ENCODE results near the gene TLCD3B. TPM values are rescaled to one million over a fixed set of nuclear protein-coding genes. Genes with fewer than 3 reads are reported as not detected.
A peak's percentile ranks its signal among the peaks of the same experiment; 100 is the strongest.

TLCD3B gene
- total RNA-seq, 1 donor from 2014 or later = not detected

DNA sequence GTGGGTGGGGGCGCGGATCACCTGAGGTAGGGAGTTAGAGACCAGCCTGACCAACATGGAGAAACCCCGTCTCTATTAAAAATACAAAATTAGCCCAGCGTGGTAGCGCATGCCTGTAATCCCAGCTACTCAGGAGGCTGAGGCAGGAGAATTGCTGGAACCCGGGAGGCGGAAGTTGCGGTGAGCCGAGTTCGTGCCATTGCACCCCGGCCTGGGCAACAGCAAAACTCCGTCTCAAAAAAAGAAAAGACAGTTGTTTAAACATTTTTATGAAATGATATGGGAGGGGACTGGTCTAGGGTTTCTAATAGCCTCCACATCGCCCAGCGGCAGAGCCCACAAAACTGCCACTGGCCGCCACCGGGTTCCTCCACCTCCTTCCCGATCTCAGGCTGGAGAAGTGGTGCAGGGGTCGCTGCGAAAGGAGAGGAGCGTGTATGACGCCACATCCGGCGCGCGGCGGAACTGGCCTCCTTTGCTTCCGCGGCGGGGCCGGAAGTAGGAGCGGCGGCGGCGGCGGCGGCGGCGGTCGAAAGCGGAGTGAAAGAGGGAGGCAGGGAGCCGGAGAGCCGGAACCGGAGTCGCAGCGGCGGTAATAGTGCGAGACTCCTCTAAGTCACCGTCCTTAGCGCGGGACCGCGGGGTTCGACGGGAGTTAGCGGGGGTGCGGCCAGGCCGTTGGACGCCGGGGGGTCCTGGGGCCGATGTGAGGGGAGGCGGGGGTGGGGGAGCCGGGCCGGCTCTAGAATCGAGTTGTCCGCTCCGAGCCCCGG, 44.6 kb upstream of the TLCD3B start, which contains the start of gene PPP4C:
PPP4C (plus strand) TSS at position 492 of the 773 bp plus-strand sequence. CDS start 384 bp downstream, outside the sequence.
- peak; percentile 94 for DNase-seq
- intact Hi-C loops (cut with micrococcal nuclease) = no loop called here
- H3K27me3 ChIP-seq (ENCODE audit: low read depth) = no peaks in the 10 kb centered on the region
- H3K4me1 ChIP-seq = peaks cover 64% of the 10 kb centered on the region
- H3K27ac ChIP-seq (replicated peaks) = peak within 1 kb of the TSS; percentile 98
- peaks cover 69% of the 10 kb centered on the region for H3K36me3 ChIP-seq
- peak within 1 kb of the TSS; percentile 100 for H3K4me3 ChIP-seq
- H3K9me3 ChIP-seq (replicated peaks) = no peaks in the 10 kb centered on the region
- TF ChIP-seq, protein P1, sequence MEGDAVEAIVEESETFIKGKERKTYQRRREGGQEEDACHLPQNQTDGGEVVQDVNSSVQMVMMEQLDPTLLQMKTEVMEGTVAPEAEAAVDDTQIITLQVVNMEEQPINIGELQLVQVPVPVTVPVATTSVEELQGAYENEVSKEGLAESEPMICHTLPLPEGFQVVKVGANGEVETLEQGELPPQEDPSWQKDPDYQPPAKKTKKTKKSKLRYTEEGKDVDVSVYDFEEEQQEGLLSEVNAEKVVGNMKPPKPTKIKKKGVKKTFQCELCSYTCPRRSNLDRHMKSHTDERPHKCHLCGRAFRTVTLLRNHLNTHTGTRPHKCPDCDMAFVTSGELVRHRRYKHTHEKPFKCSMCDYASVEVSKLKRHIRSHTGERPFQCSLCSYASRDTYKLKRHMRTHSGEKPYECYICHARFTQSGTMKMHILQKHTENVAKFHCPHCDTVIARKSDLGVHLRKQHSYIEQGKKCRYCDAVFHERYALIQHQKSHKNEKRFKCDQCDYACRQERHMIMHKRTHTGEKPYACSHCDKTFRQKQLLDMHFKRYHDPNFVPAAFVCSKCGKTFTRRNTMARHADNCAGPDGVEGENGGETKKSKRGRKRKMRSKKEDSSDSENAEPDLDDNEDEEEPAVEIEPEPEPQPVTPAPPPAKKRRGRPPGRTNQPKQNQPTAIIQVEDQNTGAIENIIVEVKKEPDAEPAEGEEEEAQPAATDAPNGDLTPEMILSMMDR (IDR thresholded peaks at IDR 0.05; ENCODE audit: borderline replicate concordance) = peak; percentile 31

DNA sequence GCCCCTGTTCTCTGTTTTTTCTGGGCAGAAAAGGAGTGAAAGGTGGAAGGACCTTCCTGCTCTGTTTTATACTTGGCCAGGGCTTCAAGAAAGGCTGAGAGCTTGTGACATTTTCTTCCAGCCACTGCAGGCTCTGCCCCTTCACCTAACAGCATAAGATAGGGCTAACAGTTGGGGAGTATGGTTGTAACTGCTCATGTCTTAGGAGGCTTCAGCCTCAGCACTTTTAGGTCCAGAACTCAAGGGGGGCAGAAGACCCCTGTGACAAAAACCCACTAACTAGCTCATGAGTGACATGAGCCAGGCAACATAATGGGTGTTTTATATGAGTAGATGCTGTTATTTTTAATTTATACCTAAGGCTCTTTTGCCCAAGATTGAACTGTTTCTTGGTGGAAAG, 39.4 kb upstream of the TLCD3B start:
- TF ChIP-seq, protein P1 (IDR thresholded peaks at IDR 0.05; ENCODE audit: borderline replicate concordance) = no peak
- Histone ChIP-seq H3K27ac (replicated peaks) (peak overlapping the region; percentile 100), H3K36me3 (peaks cover 76% of the 10 kb centered on the region), H3K4me1 (peaks cover 73% of the 10 kb centered on the region), H3K27me3 (ENCODE audit: low read depth) (no peaks in the 10 kb centered on the region), H3K4me3 (peak overlapping the region; percentile 93), H3K9me3 (replicated peaks) (no peaks in the 10 kb centered on the region)
- intact Hi-C loops (cut with micrococcal nuclease) = no loop called here
- DNase-seq = no peak

DNA sequence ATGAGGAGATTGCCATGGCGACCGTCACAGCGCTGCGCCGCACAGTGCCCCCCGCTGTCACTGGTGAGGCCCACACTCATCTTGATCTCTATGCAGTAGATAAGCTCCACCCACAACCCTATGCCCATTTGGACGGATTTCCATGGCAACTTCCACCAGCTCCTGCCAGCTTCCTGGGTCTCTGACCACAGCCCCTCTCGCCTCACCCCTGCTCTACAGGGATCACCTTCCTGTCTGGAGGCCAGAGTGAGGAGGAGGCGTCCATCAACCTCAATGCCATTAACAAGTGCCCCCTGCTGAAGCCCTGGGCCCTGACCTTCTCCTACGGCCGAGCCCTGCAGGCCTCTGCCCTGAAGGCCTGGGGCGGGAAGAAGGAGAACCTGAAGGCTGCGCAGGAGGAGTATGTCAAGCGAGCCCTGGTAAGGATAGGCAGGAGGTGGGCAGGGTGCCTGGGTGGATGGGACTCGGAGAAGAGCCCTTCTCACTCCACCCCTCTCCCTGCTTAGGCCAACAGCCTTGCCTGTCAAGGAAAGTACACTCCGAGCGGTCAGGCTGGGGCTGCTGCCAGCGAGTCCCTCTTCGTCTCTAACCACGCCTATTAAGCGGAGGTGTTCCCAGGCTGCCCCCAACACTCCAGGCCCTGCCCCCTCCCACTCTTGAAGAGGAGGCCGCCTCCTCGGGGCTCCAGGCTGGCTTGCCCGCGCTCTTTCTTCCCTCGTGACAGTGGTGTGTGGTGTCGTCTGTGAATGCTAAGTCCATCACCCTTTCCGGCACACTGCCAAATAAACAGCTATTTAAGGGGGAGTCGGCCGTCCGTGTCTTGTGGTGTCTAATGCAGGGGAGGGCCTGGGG, 38.8 kb upstream of the TLCD3B start:
- intact Hi-C loops (cut with micrococcal nuclease) = no loop called here
- TF ChIP-seq, protein P1 (IDR thresholded peaks at IDR 0.05; ENCODE audit: borderline replicate concordance) = no peak
- H3K27ac ChIP-seq (replicated peaks) = peak overlapping the region; percentile 100
- H3K4me1 ChIP-seq = peaks cover 70% of the 10 kb centered on the region
- H3K27me3 ChIP-seq (ENCODE audit: low read depth) = no peaks in the 10 kb centered on the region
- no peaks in the 10 kb centered on the region for H3K9me3 ChIP-seq (replicated peaks)
- H3K4me3 ChIP-seq = peak overlapping the region; percentile 93
- DNase-seq = peak; percentile 46
- peaks cover 76% of the 10 kb centered on the region for H3K36me3 ChIP-seq

DNA sequence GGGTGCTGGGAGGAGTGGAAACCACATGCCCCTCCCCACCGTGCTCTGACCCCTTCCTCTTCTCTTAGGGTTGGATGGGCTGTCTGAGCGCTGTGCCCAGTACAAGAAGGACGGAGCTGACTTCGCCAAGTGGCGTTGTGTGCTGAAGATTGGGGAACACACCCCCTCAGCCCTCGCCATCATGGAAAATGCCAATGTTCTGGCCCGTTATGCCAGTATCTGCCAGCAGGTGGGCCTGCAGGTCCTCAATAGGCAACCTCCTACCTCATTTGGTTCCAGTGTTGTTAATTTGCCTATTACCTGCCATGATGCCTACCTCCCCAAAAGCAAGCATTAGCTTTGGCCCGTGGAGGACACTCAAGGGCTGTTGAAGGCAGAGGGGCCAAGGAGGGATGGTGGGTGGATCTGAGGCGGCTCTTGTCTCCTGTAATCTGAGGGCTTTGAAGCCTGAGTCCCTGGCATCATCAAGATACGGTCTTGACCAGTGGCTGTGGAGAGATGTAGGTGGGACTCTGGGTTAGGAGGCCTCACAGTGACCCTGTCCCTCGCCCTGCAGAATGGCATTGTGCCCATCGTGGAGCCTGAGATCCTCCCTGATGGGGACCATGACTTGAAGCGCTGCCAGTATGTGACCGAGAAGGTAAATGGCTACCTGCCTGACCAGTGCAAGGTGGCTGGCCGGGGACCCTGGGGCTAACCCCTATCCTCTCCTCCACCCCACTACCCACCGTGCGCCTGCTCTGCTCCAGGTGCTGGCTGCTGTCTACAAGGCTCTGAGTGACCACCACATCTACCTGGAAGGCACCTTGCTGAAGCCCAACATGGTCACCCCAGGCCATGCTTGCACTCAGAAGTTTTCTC, 37.9 kb upstream of the TLCD3B start:
- TF ChIP-seq, protein P1 (IDR thresholded peaks at IDR 0.05; ENCODE audit: borderline replicate concordance) = peak; percentile 50
- peaks cover 75% of the 10 kb centered on the region for H3K4me1 ChIP-seq
- peak overlapping the region; percentile 100 for H3K27ac ChIP-seq (replicated peaks)
- intact Hi-C loops (cut with micrococcal nuclease) = no loop called here
- H3K36me3 ChIP-seq = peaks cover 73% of the 10 kb centered on the region
- H3K27me3 ChIP-seq (ENCODE audit: low read depth) = no peaks in the 10 kb centered on the region
- H3K9me3 ChIP-seq (replicated peaks) = no peaks in the 10 kb centered on the region
- H3K4me3 ChIP-seq = peak overlapping the region; percentile 93
- no peak for DNase-seq

DNA sequence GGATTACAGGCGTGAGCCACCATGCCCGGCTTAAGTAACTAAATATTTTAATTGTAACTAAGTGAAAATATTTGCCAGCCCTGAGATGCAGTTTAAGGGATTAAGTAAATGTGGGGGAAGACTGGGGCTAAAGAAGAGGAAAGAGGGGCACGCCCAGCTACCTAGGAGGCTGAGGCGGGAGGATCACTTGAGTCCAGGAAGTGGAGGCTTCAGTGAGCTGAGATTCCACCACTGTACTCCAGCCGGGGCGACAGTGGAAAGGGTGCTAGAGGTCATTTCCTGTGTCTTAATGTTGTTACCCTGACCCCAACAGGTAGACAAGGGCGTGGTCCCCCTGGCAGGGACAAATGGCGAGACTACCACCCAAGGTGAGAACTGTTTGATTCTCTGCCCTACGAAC, 37.3 kb upstream of the TLCD3B start:
- DNase-seq = no peak
- Histone ChIP-seq H3K4me3 (peak overlapping the region; percentile 93), H3K4me1 (peaks cover 81% of the 10 kb centered on the region), H3K27me3 (ENCODE audit: low read depth) (no peaks in the 10 kb centered on the region), H3K36me3 (peaks cover 67% of the 10 kb centered on the region), H3K9me3 (replicated peaks) (no peaks in the 10 kb centered on the region), H3K27ac (replicated peaks) (peak overlapping the region; percentile 100)
- TF ChIP-seq, protein P1 (IDR thresholded peaks at IDR 0.05; ENCODE audit: borderline replicate concordance) = no peak
- intact Hi-C loops (cut with micrococcal nuclease) = no loop called here

Data from left ventricle myocardium inferior (tissue), 1 donor.